IMR-90 (cell line): Measurements from ENCODE around the gene DMRT1. TPM values are rescaled to one million over a fixed set of nuclear protein-coding genes. Genes with fewer than 3 reads are reported as not detected.

ENCODE experiments used
- ATAC-seq: fragments of 200-7000 bp; cut with Tn5 transposase; 2 replicates; pipeline ENCODE4 v1.9.1; 2020; ENCODE audit warnings: low read depth, mild to moderate bottlenecking, moderate library complexity
- BruUV-seq: library from RNA; stranded (reverse); fragments of 400-500 nt; replicated peaks from 2 replicates; lab custom pipeline; 2021; lab: Mats Ljungman, UMichigan
- CTCF ChIA-PET: fragments of 300-600 bp; formaldehyde crosslinking; extraction: SDS; loops from one replicate; lab custom pipeline; 2021; ENCODE audit warnings: antibody characterized with exemption; lab: Yijun Ruan, JAX
- POLR2A ChIA-PET: fragments of 300-600 bp; sonication (Branson Sonifier 250); formaldehyde crosslinking; loops from one replicate; lab custom pipeline; 2022; ENCODE audit warnings: antibody characterized with exemption; ENCODE audit not compliant: unreplicated experiment; lab: Charles Lee
- DNase-seq: peaks from one replicate; pipeline ENCODE4 v3.0.0; 2013
- H2AFZ ChIP-seq: replicated peaks from 2 replicates; pipeline ENCODE3; 2013; ENCODE audit warnings: low read length, mild to moderate bottlenecking; ENCODE audit not compliant: poor library complexity
- H2AK5ac ChIP-seq: 2 replicates; pipeline ENCODE4 v1.6.1; 2013; ENCODE audit warnings: low read depth, low read length, inconsistent platforms
- H2AK9ac ChIP-seq: replicated peaks from 2 replicates; pipeline ENCODE3; 2013; ENCODE audit warnings: mild to moderate bottlenecking, low read depth, low read length, moderate library complexity; ENCODE audit not compliant: poor library complexity
- H2BK120ac ChIP-seq: 2 replicates; pipeline ENCODE4 v1.6.1; 2013; ENCODE audit warnings: low read depth, low read length, inconsistent platforms
- H2BK15ac ChIP-seq: 3 replicates; pipeline ENCODE4 v1.6.1; 2013; ENCODE audit warnings: low read depth, low read length, inconsistent platforms
- H2BK20ac ChIP-seq: 2 replicates; pipeline ENCODE4 v1.6.1; 2013; ENCODE audit warnings: low read depth, mild to moderate bottlenecking, inconsistent platforms, low read length, moderate library complexity
- H2BK5ac ChIP-seq: 2 replicates; pipeline ENCODE4 v1.6.1; 2013; ENCODE audit warnings: mild to moderate bottlenecking, low read depth, low read length, inconsistent platforms; ENCODE audit not compliant: poor library complexity, severe bottlenecking
- H3K14ac ChIP-seq: replicated peaks from 2 replicates; pipeline ENCODE4 v1.6.1; 2013; ENCODE audit warnings: low read depth, low read length, inconsistent platforms
- H3K18ac ChIP-seq: 2 replicates; pipeline ENCODE4 v1.6.1; 2013; ENCODE audit warnings: low read depth, low read length, control low read depth
- H3K23ac ChIP-seq: 2 replicates; pipeline ENCODE4 v1.6.1; 2013; ENCODE audit warnings: low read depth, low read length, inconsistent platforms
- H3K27ac ChIP-seq: 2 replicates; pipeline ENCODE4 v1.5.1; 2013; ENCODE audit warnings: mild to moderate bottlenecking, control low read depth, low read length; ENCODE audit not compliant: insufficient read depth
- H3K27me3 ChIP-seq: 2 replicates; pipeline ENCODE4 v1.6.1; 2013; ENCODE audit warnings: low read length; ENCODE audit not compliant: control insufficient read depth, insufficient read depth
- H3K36me3 ChIP-seq: 2 replicates; pipeline ENCODE4 v1.6.1; 2013; ENCODE audit warnings: low read length, mixed read lengths; ENCODE audit not compliant: control insufficient read depth, insufficient read depth
- H3K4ac ChIP-seq: 2 replicates; pipeline ENCODE4 v1.6.1; 2013; ENCODE audit warnings: low read depth, low read length, inconsistent platforms
- H3K4me1 ChIP-seq: 2 replicates; pipeline ENCODE4 v1.6.1; 2013; ENCODE audit warnings: low read length, mixed read lengths; ENCODE audit not compliant: control insufficient read depth, insufficient read depth
- H3K4me2 ChIP-seq: 2 replicates; pipeline ENCODE4 v1.6.1; 2013; ENCODE audit warnings: low read depth, mild to moderate bottlenecking, control low read depth, low read length, moderate library complexity
- H3K4me3 ChIP-seq: 2 replicates; pipeline ENCODE4 v1.5.1; 2013; ENCODE audit warnings: low read depth, mild to moderate bottlenecking, control low read depth, low read length, moderate library complexity; ENCODE audit not compliant: insufficient read depth
- H3K56ac ChIP-seq: 2 replicates; pipeline ENCODE4 v1.6.1; 2013; ENCODE audit warnings: low read length, inconsistent platforms; ENCODE audit not compliant: insufficient read depth; ENCODE audit errors: extremely low read depth
- H3K79me1 ChIP-seq, 2 experiments: 2 replicates each; pipeline ENCODE4 v1.6.1; 2013; ENCODE audit warnings: low read length in 2 of 2, inconsistent platforms in 1 of 2, low read depth in 1 of 2
- H3K9ac ChIP-seq: 2 replicates; pipeline ENCODE4 v1.6.1; 2013; ENCODE audit warnings: low read depth, low read length, control low read depth
- H3K9me1 ChIP-seq: 2 replicates; pipeline ENCODE4 v1.6.1; 2013; ENCODE audit warnings: low read length, inconsistent platforms; ENCODE audit not compliant: insufficient read depth
- H3K9me3 ChIP-seq: 2 replicates; pipeline ENCODE4 v1.6.1; 2013; ENCODE audit warnings: low read length; ENCODE audit not compliant: control insufficient read depth, insufficient read depth
- H4K20me1 ChIP-seq: 2 replicates; pipeline ENCODE4 v1.6.1; 2013; ENCODE audit warnings: low read length, inconsistent platforms; ENCODE audit not compliant: insufficient read depth
- H4K5ac ChIP-seq: 2 replicates; pipeline ENCODE4 v1.6.1; 2013; ENCODE audit warnings: mild to moderate bottlenecking, low read depth, low read length, control low read depth
- H4K8ac ChIP-seq, 2 experiments: 2 replicates each; pipeline ENCODE4 v1.6.1; 2013; ENCODE audit warnings: low read depth in 2 of 2, low read length in 2 of 2, control low read depth in 1 of 2, inconsistent platforms in 1 of 2
- H4K91ac ChIP-seq: 2 replicates; pipeline ENCODE4 v1.6.1; 2013; ENCODE audit warnings: low read depth, low read length, inconsistent platforms; ENCODE audit not compliant: insufficient read depth
- BHLHE40 ChIP-seq: fragments of 150-350 bp; IDR thresholded peaks from 2 replicates; pipeline ENCODE4 v1.6.1; 2016; ENCODE audit warnings: mild to moderate bottlenecking, low read depth, low read length
- CEBPB ChIP-seq: IDR thresholded peaks from 2 replicates; pipeline ENCODE4 v1.6.1; 2012; ENCODE audit warnings: low read depth, low read length, improper control_type of control experiment
- CHD1 ChIP-seq: IDR thresholded peaks from 2 replicates; pipeline ENCODE4 v1.6.1; 2012; ENCODE audit warnings: low read depth, low read length, improper control_type of control experiment
- CTCF ChIP-seq: conservative IDR thresholded peaks from 2 replicates; pipeline ENCODE4 v1.5.1; 2012; ENCODE audit warnings: mild to moderate bottlenecking, low read depth, low read length, improper control_type of control experiment
- FOS ChIP-seq: fragments of 150-350 bp; IDR thresholded peaks from 2 replicates; pipeline ENCODE4 v1.6.1; 2016; ENCODE audit warnings: low read depth, low read length
- MAFK ChIP-seq: IDR thresholded peaks from 2 replicates; pipeline ENCODE4 v1.6.1; 2012; ENCODE audit warnings: low read depth, low read length, improper control_type of control experiment
- MAZ ChIP-seq: IDR thresholded peaks from 2 replicates; pipeline ENCODE4 v1.6.1; 2012; ENCODE audit warnings: low read depth, mild to moderate bottlenecking, low read length, improper control_type of control experiment, moderate library complexity, borderline replicate concordance
- MXI1 ChIP-seq: IDR thresholded peaks from 2 replicates; pipeline ENCODE4 v1.6.1; 2012; ENCODE audit warnings: low read depth, mild to moderate bottlenecking, low read length, moderate library complexity, borderline replicate concordance
- NFE2L2 ChIP-seq: fragments of 150-350 bp; IDR thresholded peaks from 2 replicates; pipeline ENCODE4 v1.6.1; 2016; ENCODE audit warnings: low read depth, mild to moderate bottlenecking, low read length
- POLR2A ChIP-seq: IDR thresholded peaks from 2 replicates; pipeline ENCODE4 v1.6.1; 2012; ENCODE audit warnings: mild to moderate bottlenecking, low read depth, low read length
- RAD21 ChIP-seq: IDR thresholded peaks from 2 replicates; pipeline ENCODE4 v1.6.1; 2012; ENCODE audit warnings: low read length, improper control_type of control experiment
- RCOR1 ChIP-seq: IDR thresholded peaks from 2 replicates; pipeline ENCODE4 v1.6.1; 2012; ENCODE audit warnings: mild to moderate bottlenecking, low read length, improper control_type of control experiment; ENCODE audit not compliant: insufficient replicate concordance
- RFX5 ChIP-seq: IDR thresholded peaks from 2 replicates; pipeline ENCODE4 v1.8.0; 2012; ENCODE audit warnings: low read depth, mild to moderate bottlenecking, low read length, moderate library complexity
- SMC3 ChIP-seq: fragments of 150-350 bp; IDR thresholded peaks from 2 replicates; pipeline ENCODE4 v1.6.1; 2016; ENCODE audit warnings: low read depth, mild to moderate bottlenecking, antibody characterized with exemption, low read length, moderate library complexity
- USF2 ChIP-seq: fragments of 150-350 bp; IDR thresholded peaks from 2 replicates; pipeline ENCODE4 v1.6.1; 2017; ENCODE audit warnings: mild to moderate bottlenecking, antibody characterized with exemption, low read length, low read depth
- WGBS, 2 experiments: methylation state at CpG; one replicate each; pipeline versions ENCODE4 v1.1.5 to v1.1.7; 2013; ENCODE audit warnings: missing lambda C conversion rate in 2 of 2; ENCODE audit not compliant: insufficient read length in 1 of 2; ENCODE audit errors: extremely low coverage in 2 of 2; 5-methylcytosine and 5-hydroxymethylcytosine counted together
- dilution Hi-C: fragments of 300-500 bp; cut with HindIII; formaldehyde crosslinking; loops from one replicate; pipeline ENCODE4 v1.14.3; 2018; ENCODE audit warnings: low sequenced_read_pairs; ENCODE audit not compliant: unreplicated experiment
- in situ Hi-C: fragments of 300-500 bp; cut with MboI; formaldehyde crosslinking; loops from 3 replicates; pipeline ENCODE4 v1.14.3; 2019; ENCODE audit warnings: low sequenced_read_pairs, inconsistent platforms, mixed read lengths
- intact Hi-C: fragments of 100-400 bp; cut with micrococcal nuclease; formaldehyde crosslinking; loops from 2 replicates; pipeline ENCODE4 v1.10.0; 2022
- polyA plus RNA-seq, 3 experiments: library from polyadenylated mRNA; depleted of rRNA; stranded (reverse); fragments of >200 nt; gene quantifications; 2 replicates each; pipeline ENCODE4 v1.2.3, GENCODE V29; 2012; ENCODE audit warnings: low replicate concordance in 1 of 3
- total RNA-seq: library from RNA; depleted of rRNA; stranded (reverse); fragments of >200 nt; gene quantifications from 2 replicates; pipeline ENCODE4 v1.2.3, GENCODE V29; 2012
- TF ChIP-seq, protein P1 (sequence below): fragments of 150-350 bp; IDR thresholded peaks from 2 replicates; pipeline ENCODE4 v1.6.1; 2016; ENCODE audit warnings: low read depth, mild to moderate bottlenecking, low read length, moderate library complexity, borderline replicate concordance

The DMRT1 gene
- total and polyA plus RNA-seq, 2 of the 4 experiments (the other 2 are of a cell fraction): not detected

DNA sequence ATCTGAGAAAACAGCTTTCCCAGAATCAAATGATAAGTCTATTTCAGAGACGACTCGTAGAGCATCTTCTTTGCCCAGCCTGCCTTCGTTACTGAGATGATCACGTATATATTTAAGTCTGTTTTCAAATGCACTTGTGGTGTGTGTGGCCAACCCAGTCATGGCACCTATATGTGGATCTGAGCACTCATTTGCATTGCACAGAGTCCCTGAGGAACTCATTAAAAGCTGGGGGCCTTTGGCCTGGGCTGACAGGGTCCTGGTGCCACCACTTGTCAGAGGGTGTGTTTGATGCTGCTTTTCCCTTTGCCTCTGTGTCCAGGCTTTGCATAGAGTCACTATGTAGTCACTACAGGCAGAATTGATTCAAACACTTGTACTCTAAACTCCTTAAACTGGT, 117.6 kb downstream of the DMRT1 start:
- Histone ChIP-seq H2AK9ac (no peak overlapping the region), H4K20me1 (no peaks in the 10 kb centered on the region), H2BK5ac (no peak overlapping the region), H4K8ac (no peak overlapping the region), H2AK5ac (no peak overlapping the region), H3K27ac (no peak overlapping the region), H2BK120ac (no peak overlapping the region), H3K4me1 (no peaks in the 10 kb centered on the region), H2BK15ac (no peak overlapping the region), H3K9ac (no peak overlapping the region), H2AFZ (no peak overlapping the region), H3K18ac (no peak overlapping the region), H2BK20ac (no peak overlapping the region), H3K4me3 (no peak overlapping the region), H3K4me2 (no peak overlapping the region), H4K5ac (no peak overlapping the region), H3K9me1 (no peaks in the 10 kb centered on the region), H3K36me3 (no peaks in the 10 kb centered on the region), H3K23ac (no peak overlapping the region), H3K14ac (no peak overlapping the region), H3K9me3 (no peaks in the 10 kb centered on the region), H4K91ac (no peak overlapping the region), H3K79me1 (no peaks in the 10 kb centered on the region), H3K27me3 (no peaks in the 10 kb centered on the region; the same call in none of the 2 replicates), H3K4ac (no peak overlapping the region), H3K56ac (no peak overlapping the region)
- ChIA-PET POLR2A (no interaction called here), CTCF (no interaction called here)
- dilution Hi-C loops (no loop called here), in situ Hi-C loops (no loop called here), intact Hi-C loops (no loop called here)
- no peak for ATAC-seq
- no CpG with 5 or more reads among the region's 4 CpGs for WGBS, 2 experiments
- TF ChIP-seq MAZ: no peak
- TF ChIP-seq USF2: no peak
- TF ChIP-seq, protein P1, sequence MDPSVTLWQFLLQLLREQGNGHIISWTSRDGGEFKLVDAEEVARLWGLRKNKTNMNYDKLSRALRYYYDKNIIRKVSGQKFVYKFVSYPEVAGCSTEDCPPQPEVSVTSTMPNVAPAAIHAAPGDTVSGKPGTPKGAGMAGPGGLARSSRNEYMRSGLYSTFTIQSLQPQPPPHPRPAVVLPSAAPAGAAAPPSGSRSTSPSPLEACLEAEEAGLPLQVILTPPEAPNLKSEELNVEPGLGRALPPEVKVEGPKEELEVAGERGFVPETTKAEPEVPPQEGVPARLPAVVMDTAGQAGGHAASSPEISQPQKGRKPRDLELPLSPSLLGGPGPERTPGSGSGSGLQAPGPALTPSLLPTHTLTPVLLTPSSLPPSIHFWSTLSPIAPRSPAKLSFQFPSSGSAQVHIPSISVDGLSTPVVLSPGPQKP: no peak
- no peak for TF ChIP-seq CHD1
- no peak for TF ChIP-seq BHLHE40
- no peak for TF ChIP-seq CTCF
- TF ChIP-seq POLR2A: no peak
- no peak for TF ChIP-seq RAD21
- no peak for TF ChIP-seq RCOR1
- TF ChIP-seq RFX5: no peak
- TF ChIP-seq NFE2L2: no peak
- no peak for TF ChIP-seq MAFK
- no peak for TF ChIP-seq SMC3
- no peak for TF ChIP-seq MXI1
- TF ChIP-seq FOS: no peak
- TF ChIP-seq CEBPB: no peak
- no peak for DNase-seq
- BruUV-seq: no TSS peak
